Neural progenitor cell (in vitro differentiated cells): ENCODE measurements around the gene SLC45A3.

Experiments used
- CTCF ChIP-seq: fragments of 200-600 bp; sonication (generic); IDR thresholded peaks from 2 replicates; pipeline ENCODE4 v1.5.1; 2017; ENCODE audit warnings: antibody characterized with exemption, mild to moderate bottlenecking
- EZH2 ChIP-seq: fragments of 200-600 bp; sonication (generic); IDR thresholded peaks from 2 replicates; pipeline ENCODE4 v1.6.1; 2017; ENCODE audit warnings: antibody characterized with exemption, mild to moderate bottlenecking, moderate library complexity

DNA sequence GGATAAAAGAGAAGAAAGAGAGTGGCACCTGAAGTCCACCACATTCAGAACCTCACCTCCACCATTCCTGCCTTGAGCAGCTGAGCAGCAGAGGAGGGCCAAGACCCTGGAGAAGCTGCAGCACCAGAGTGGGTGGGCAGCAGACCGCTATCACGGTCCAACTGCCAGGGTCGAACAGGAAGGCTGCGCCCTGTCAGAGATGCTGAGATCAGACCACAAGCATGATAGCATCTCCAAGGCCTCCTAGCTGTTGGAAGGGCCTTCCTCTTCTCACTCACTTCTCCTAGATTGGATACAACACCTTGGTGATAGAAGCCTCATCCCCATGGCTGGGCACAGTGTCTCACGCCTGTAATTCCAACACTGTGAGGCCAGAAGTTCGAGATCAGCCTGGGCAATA lies 12.1 kb upstream of the SLC45A3 start:
- TF ChIP-seq CTCF (no peak), EZH2 (no peak)
